ENCODE measurements around the gene TMEM53. TPM values are rescaled to one million over a fixed set of nuclear protein-coding genes. Genes with fewer than 3 reads are reported as not detected.

TMEM53 gene
- total and polyA plus RNA-seq, 2 donors (not counting 1 experiment from before 2014, with no cell fraction given): 8.1 to 11.6 TPM

- no peaks in the 10 kb centered on the region for H3K4me1 ChIP-seq (ENCODE audit: control insufficient read depth, extremely low read depth, insufficient read depth, low read length)
These were observed 8.6 kb upstream of the TMEM53 start for GRCh38 chr1:44682883-44683265.

GRCh38 chr1:44681905-44682882, 7.9 kb upstream of the TMEM53 start:
- no peak for TF ChIP-seq EZH2 (IDR thresholded peaks at IDR 0.05; ENCODE audit: low read length, missing control alignments)
- TF ChIP-seq CTCF (conservative IDR thresholded peaks at IDR 0.05 in 1 of 2, IDR thresholded peaks at IDR 0.05 in 1 of 2; ENCODE audit: low read depth in 1 of 2, low read length in 2 of 2): no peak
- Histone ChIP-seq H3K27ac (ENCODE audit: insufficient read depth, low read length) (no peak overlapping the region), H3K36me3 (ENCODE audit: control insufficient read depth, insufficient read depth, low read length) (no peaks in the 10 kb centered on the region), H3K4me2 (ENCODE audit: extremely low read depth, insufficient read depth, low read length) (no peak overlapping the region), H3K9ac (ENCODE audit: insufficient read depth, low read length) (no peak overlapping the region), H2AFZ (ENCODE audit: low read length) (no peak overlapping the region), H4K20me1 (ENCODE audit: control insufficient read depth, extremely low read depth, insufficient read depth, low read length) (no peaks in the 10 kb centered on the region), H3K79me2 (ENCODE audit: control insufficient read depth, insufficient read depth, low read length) (no peaks in the 10 kb centered on the region), H3K9me3 (ENCODE audit: control insufficient read depth, insufficient read depth, low read depth, low read length) (no peaks in the 10 kb centered on the region), H3K4me1 (ENCODE audit: control insufficient read depth, extremely low read depth, insufficient read depth, low read length) (peaks cover 4% of the 10 kb centered on the region), H3K4me3 (replicated peaks in 1 of 4; ENCODE audit: control extremely low read depth in 1 of 4, insufficient read depth in 1 of 4, low read depth in 3 of 4, low read length in 4 of 4) (no peak overlapping the region), H3K27me3 (ENCODE audit: control insufficient read depth, insufficient read depth, low read length) (no peaks in the 10 kb centered on the region)
- DNase-seq (ENCODE audit: low read depth in 2 of 2): no peak

More at GRCh38 chr1:44682883-44683265, 8.6 kb upstream of the TMEM53 start:
- Histone ChIP-seq H3K27me3 (ENCODE audit: control insufficient read depth, insufficient read depth, low read length) (no peaks in the 10 kb centered on the region), H3K79me2 (ENCODE audit: control insufficient read depth, insufficient read depth, low read length) (no peaks in the 10 kb centered on the region), H4K20me1 (ENCODE audit: control insufficient read depth, extremely low read depth, insufficient read depth, low read length) (no peaks in the 10 kb centered on the region), H3K4me2 (ENCODE audit: extremely low read depth, insufficient read depth, low read length) (no peak overlapping the region), H3K9me3 (ENCODE audit: control insufficient read depth, insufficient read depth, low read depth, low read length) (no peaks in the 10 kb centered on the region), H2AFZ (ENCODE audit: low read length) (no peak overlapping the region), H3K27ac (ENCODE audit: insufficient read depth, low read length) (no peak overlapping the region), H3K4me3 (replicated peaks in 1 of 4; ENCODE audit: control extremely low read depth in 1 of 4, insufficient read depth in 1 of 4, low read depth in 3 of 4, low read length in 4 of 4) (no peak overlapping the region), H3K36me3 (ENCODE audit: control insufficient read depth, insufficient read depth, low read length) (no peaks in the 10 kb centered on the region), H3K9ac (ENCODE audit: insufficient read depth, low read length) (no peak overlapping the region)
- no peak for DNase-seq (ENCODE audit: low read depth in 2 of 2)
- TF ChIP-seq CTCF (conservative IDR thresholded peaks at IDR 0.05 in 1 of 2, IDR thresholded peaks at IDR 0.05 in 1 of 2; ENCODE audit: low read depth in 1 of 2, low read length in 2 of 2): no peak

- no peaks in the 10 kb centered on the region for H3K27me3 ChIP-seq (ENCODE audit: control insufficient read depth, insufficient read depth, low read length)
- no peak overlapping the region for H2AFZ ChIP-seq (ENCODE audit: low read length)
- no peaks in the 10 kb centered on the region for H3K9me3 ChIP-seq (ENCODE audit: control insufficient read depth, insufficient read depth, low read depth, low read length)
- no peak overlapping the region for H3K9ac ChIP-seq (ENCODE audit: insufficient read depth, low read length)
- no peak overlapping the region for H3K4me3 ChIP-seq (replicated peaks in 1 of 4; ENCODE audit: control extremely low read depth in 1 of 4, insufficient read depth in 1 of 4, low read depth in 3 of 4, low read length in 4 of 4)
- H3K36me3 ChIP-seq (ENCODE audit: control insufficient read depth, insufficient read depth, low read length): no peaks in the 10 kb centered on the region
- TF ChIP-seq EZH2 (IDR thresholded peaks at IDR 0.05; ENCODE audit: low read length, missing control alignments): no peak
- TF ChIP-seq CTCF (conservative IDR thresholded peaks at IDR 0.05 in 1 of 2, IDR thresholded peaks at IDR 0.05 in 1 of 2; ENCODE audit: low read depth in 1 of 2, low read length in 2 of 2): no peak
- H3K27ac ChIP-seq (ENCODE audit: insufficient read depth, low read length): no peak overlapping the region
- H4K20me1 ChIP-seq (ENCODE audit: control insufficient read depth, extremely low read depth, insufficient read depth, low read length): no peaks in the 10 kb centered on the region
- H3K4me1 ChIP-seq (ENCODE audit: control insufficient read depth, extremely low read depth, insufficient read depth, low read length): peaks cover 16% of the 10 kb centered on the region
- no peak overlapping the region for H3K4me2 ChIP-seq (ENCODE audit: extremely low read depth, insufficient read depth, low read length)
- DNase-seq (ENCODE audit: low read depth in 2 of 2): no peak
- H3K79me2 ChIP-seq (ENCODE audit: control insufficient read depth, insufficient read depth, low read length): no peaks in the 10 kb centered on the region
These were observed 5.2 kb upstream of the TMEM53 start for GRCh38 chr1:44679468-44679867.
